A673 (cell line): ENCODE measurements around the gene SLC9A1. TPM values are rescaled to one million over a fixed set of nuclear protein-coding genes. Genes with fewer than 3 reads are reported as not detected.

Experiments used
- BruUV-seq: library from RNA; stranded (reverse); fragments of 400-500 nt; replicated peaks from 2 replicates; lab custom pipeline; 2021; lab: Mats Ljungman, UMichigan
- CTCF ChIA-PET: fragments of 300-600 bp; sonication (Branson Sonifier 250); formaldehyde crosslinking; loops from one replicate; lab custom pipeline; 2022; ENCODE audit warnings: antibody characterized with exemption; lab: Charles Lee
- POLR2A ChIA-PET: fragments of 300-600 bp; sonication (Branson Sonifier 250); formaldehyde crosslinking; loops from one replicate; lab custom pipeline; 2022; ENCODE audit warnings: antibody characterized with exemption; ENCODE audit not compliant: low non-redundant PET; lab: Charles Lee
- DNase-seq: peaks from one replicate; pipeline ENCODE4 v3.0.0-alpha.2; 2015; ENCODE audit warnings: low spot score
- H3K27ac ChIP-seq: fragments of 200-600 bp; sonication (generic); 2 replicates; pipeline ENCODE4 v1.5.1; 2016; ENCODE audit warnings: mixed run types, low read depth, mild to moderate bottlenecking, mixed read lengths, antibody characterized with exemption, low read length; ENCODE audit not compliant: poor library complexity, severe bottlenecking
- H3K27me3 ChIP-seq: fragments of 200-600 bp; sonication (generic); replicated peaks from 2 replicates; pipeline ENCODE4 v1.6.1; 2017; ENCODE audit warnings: mixed run types, low read depth, mild to moderate bottlenecking, mixed read lengths, antibody characterized with exemption, low read length; ENCODE audit not compliant: insufficient read depth, poor library complexity
- H3K36me3 ChIP-seq: fragments of 200-600 bp; sonication (generic); 2 replicates; pipeline ENCODE4 v1.6.1; 2016; ENCODE audit warnings: mixed run types, mild to moderate bottlenecking, mixed read lengths, antibody characterized with exemption, low read length; ENCODE audit not compliant: insufficient read depth, poor library complexity, severe bottlenecking
- H3K4me1 ChIP-seq: fragments of 200-600 bp; sonication (generic); 2 replicates; pipeline ENCODE4 v1.6.1; 2017; ENCODE audit warnings: mixed run types, mild to moderate bottlenecking, mixed read lengths, antibody characterized with exemption, low read length; ENCODE audit not compliant: insufficient read depth, poor library complexity, severe bottlenecking
- H3K4me3 ChIP-seq: fragments of 200-600 bp; sonication (generic); 2 replicates; pipeline ENCODE4 v1.5.1; 2016; ENCODE audit warnings: low read depth, mixed run types, mild to moderate bottlenecking, mixed read lengths, low read length; ENCODE audit not compliant: poor library complexity, severe bottlenecking
- H3K9me3 ChIP-seq: fragments of 200-600 bp; sonication (generic); 2 replicates; pipeline ENCODE4 v1.6.1; 2016; ENCODE audit warnings: mixed run types, low read depth, mild to moderate bottlenecking, mixed read lengths, antibody characterized with exemption, low read length; ENCODE audit not compliant: poor library complexity, severe bottlenecking
- EZH2 ChIP-seq: fragments of 200-600 bp; sonication (generic); IDR thresholded peaks from 2 replicates; pipeline ENCODE4 v1.6.1; 2017; ENCODE audit warnings: borderline replicate concordance, low read depth, mild to moderate bottlenecking, mixed read lengths, antibody characterized with exemption, low read length; ENCODE audit not compliant: poor library complexity, severe bottlenecking
- intact Hi-C: fragments of 100-400 bp; cut with micrococcal nuclease; formaldehyde crosslinking; loops from one replicate; pipeline ENCODE4 v1.10.0; 2022; ENCODE audit not compliant: unreplicated experiment
- total RNA-seq: library from RNA; stranded (reverse); gene quantifications from 2 replicates; pipeline ENCODE4 v1.2.3, GENCODE V29; 2021
- TF ChIP-seq, protein P1 (sequence below): fragments of 300-800, 200-600 bp; sonication (generic); conservative IDR thresholded peaks from 2 replicates; pipeline ENCODE4 v1.5.1; 2017; ENCODE audit warnings: low read depth, mild to moderate bottlenecking, antibody characterized with exemption, low read length, moderate library complexity, mixed read lengths

SLC9A1 gene
- total RNA-seq, 1 experiment from 2014 or later: 30.2 TPM

DNA sequence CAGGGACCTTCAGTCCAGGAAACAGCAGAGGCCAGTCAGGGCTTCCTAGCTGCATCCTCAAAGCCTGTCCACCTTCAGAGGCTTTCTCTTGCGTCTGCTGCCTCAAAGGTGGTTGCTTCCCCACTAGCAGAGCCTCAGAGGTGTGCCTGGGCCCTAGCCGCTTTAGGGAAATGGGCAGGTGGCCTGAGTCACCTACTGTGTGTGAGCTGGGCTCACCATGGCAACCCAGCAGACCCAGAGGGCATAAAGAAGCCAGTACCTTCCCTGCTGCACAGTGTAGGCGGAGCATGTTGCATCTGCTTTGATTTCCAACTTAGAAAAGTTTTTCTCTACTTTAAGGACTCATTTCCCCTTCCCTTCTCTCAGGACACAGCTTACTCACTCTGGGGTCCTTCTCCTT, 12.5 kb downstream of the SLC9A1 start:
- POLR2A ChIA-PET: interaction anchor here (0.5 kb wide), 1 partner anchor 471 kb away, joined by 8 read pairs; no protein-coding TSS in a partner anchor
- no TSS peak for BruUV-seq

DNA sequence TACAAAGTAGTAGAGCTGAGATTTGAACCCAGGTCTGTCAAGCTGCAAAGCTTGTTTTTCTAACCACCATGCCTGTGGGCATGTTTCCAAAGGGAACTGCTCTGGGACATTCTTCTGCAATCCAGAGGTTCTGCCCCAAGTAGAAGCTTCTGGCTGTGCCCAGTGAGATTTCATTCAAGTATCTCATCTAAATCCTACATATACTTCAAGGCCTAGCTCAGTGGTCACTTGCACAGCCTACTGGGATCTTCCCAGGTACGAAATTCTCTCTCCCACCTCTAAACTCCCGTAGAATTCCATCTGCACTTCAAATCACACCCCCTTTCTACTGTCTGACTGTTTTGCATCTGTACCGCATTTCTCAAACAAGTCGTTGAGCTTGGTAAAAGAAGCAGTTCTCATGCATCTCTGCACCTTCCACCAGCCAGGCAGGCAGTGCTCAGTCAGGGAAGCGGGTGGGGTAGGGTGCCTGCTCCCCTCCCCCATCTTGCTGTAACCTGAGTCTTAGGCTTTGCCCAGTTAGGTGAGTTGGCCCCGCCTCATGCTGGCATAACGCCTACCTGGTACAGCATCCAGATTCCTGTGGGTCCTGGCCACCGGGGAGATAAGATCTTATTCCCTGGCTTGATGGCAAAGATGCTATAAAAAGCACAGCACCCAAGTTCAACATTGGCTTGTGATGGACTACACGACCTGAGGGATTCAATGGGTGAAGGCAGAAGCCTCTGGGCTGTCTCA, 13.5 kb downstream of the SLC9A1 start:
- no peak for DNase-seq
- H3K4me3 ChIP-seq: no peak overlapping the region
- no peaks in the 10 kb centered on the region for H3K9me3 ChIP-seq
- peaks cover 29% of the 10 kb centered on the region for H3K4me1 ChIP-seq
- intact Hi-C loops: no loop called here
- H3K27me3 ChIP-seq: no peaks in the 10 kb centered on the region
- no peak overlapping the region for H3K27ac ChIP-seq
- CTCF ChIA-PET: no interaction called here
- POLR2A ChIA-PET: no interaction called here
- H3K36me3 ChIP-seq: no peaks in the 10 kb centered on the region
- no TSS peak for BruUV-seq
- TF ChIP-seq, protein P1, sequence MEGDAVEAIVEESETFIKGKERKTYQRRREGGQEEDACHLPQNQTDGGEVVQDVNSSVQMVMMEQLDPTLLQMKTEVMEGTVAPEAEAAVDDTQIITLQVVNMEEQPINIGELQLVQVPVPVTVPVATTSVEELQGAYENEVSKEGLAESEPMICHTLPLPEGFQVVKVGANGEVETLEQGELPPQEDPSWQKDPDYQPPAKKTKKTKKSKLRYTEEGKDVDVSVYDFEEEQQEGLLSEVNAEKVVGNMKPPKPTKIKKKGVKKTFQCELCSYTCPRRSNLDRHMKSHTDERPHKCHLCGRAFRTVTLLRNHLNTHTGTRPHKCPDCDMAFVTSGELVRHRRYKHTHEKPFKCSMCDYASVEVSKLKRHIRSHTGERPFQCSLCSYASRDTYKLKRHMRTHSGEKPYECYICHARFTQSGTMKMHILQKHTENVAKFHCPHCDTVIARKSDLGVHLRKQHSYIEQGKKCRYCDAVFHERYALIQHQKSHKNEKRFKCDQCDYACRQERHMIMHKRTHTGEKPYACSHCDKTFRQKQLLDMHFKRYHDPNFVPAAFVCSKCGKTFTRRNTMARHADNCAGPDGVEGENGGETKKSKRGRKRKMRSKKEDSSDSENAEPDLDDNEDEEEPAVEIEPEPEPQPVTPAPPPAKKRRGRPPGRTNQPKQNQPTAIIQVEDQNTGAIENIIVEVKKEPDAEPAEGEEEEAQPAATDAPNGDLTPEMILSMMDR: no peak
- no peak for TF ChIP-seq EZH2

More for the DNA sequence above, 12.5 kb downstream of the SLC9A1 start:
- intact Hi-C loops: no loop called here
- Histone ChIP-seq H3K4me1 (peaks cover 31% of the 10 kb centered on the region), H3K27ac (no peak overlapping the region), H3K27me3 (no peaks in the 10 kb centered on the region), H3K4me3 (no peak overlapping the region), H3K9me3 (no peaks in the 10 kb centered on the region), H3K36me3 (no peaks in the 10 kb centered on the region)
- no peak for DNase-seq
- CTCF ChIA-PET: interaction anchor here (0.6 kb wide), 1 partner anchor 30 kb away, joined by 11 read pairs; no protein-coding TSS in a partner anchor
- no peak for TF ChIP-seq EZH2
- TF ChIP-seq, protein P1: no peak

DNA sequence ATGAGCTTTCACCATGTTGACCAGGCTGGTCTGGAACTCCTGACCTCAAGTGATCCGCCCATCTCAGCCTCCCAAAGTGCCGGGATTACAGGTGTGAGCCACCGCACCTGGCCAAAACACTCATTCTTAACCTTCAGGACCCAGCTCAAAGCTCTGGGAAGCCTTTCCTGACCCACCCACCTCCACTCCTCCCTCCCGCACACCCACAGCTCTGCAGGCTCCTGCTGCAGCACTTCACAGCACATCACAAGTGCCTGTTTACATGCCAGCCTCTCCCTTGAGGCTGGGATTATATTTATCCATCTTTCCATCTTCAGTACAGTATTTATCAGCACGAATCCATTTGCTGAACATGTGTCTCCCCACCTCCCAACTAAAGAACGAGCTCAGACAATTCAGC, 14.9 kb downstream of the SLC9A1 start:
- Histone ChIP-seq H3K4me1 (peaks cover 15% of the 10 kb centered on the region), H3K27ac (no peak overlapping the region), H3K4me3 (no peak overlapping the region), H3K36me3 (no peaks in the 10 kb centered on the region), H3K9me3 (no peaks in the 10 kb centered on the region), H3K27me3 (no peaks in the 10 kb centered on the region)
- TF ChIP-seq, protein P1: no peak
- TF ChIP-seq EZH2: no peak
- no peak for DNase-seq
- CTCF ChIA-PET: interaction anchor here (0.6 kb wide), 1 partner anchor 122 kb away, joined by 3 read pairs; no protein-coding TSS in a partner anchor
- intact Hi-C loops: no loop called here
- BruUV-seq: no TSS peak
- POLR2A ChIA-PET: no interaction called here
